Measurements from ENCODE around the gene IVD.

Gene IVD

DNA sequence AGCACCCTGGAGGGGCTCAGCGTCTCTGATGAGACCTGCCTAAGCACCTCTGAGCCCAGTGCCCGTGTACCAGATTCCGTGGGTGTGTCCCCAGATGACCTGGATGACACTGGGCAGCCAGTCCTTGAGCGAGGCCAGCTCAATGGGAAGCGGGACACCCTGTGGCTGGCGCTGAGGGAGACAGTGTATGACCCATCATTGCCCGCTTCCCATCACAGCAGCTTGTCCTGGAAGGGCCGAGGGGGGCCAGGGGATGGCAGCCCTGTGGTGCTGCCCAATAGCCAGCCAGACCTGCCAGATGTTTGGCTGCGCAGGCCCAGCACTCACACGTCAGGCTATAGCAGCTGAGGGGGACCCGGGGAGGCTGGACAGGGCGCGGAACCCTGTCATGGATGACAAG lies 35.6 kb upstream of the IVD start:
- DNase-seq (ENCODE audit: extremely low spot score, insufficient read length, low read depth) (no peak), FAIRE-seq (no peak)

DNA sequence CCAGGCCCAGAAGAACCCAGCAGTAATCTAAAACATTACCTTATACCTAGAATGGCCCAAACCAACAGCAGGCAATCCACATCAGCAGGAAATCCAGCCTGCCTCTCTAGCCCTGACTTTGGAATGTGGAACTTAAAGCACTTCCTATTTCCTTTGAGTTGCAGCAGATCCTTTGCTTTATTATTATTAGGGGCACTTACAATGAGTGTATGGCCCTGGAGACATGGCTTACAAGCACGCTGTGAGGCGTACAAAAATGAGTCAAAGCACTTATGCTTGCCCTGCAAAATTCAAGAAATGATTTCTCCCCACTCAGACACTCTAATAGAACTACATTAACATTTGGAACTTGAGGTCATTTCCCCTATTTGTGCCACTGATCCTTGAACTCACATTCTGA lies 32.6 kb upstream of the IVD start:
- no peak for DNase-seq (ENCODE audit: extremely low spot score, insufficient read length, low read depth)
- peak; percentile 41 for FAIRE-seq

GRCh38 chr15:40377606-40378005 lies 28.0 kb upstream of the IVD start:
- DNase-seq (ENCODE audit: extremely low spot score, insufficient read length, low read depth) (no peak), FAIRE-seq (no peak)

- no peak for FAIRE-seq
- no peak for DNase-seq (ENCODE audit: extremely low spot score, insufficient read length, low read depth)
These were observed 26.2 kb upstream of the IVD start for GRCh38 chr15:40379374-40379773.

DNA sequence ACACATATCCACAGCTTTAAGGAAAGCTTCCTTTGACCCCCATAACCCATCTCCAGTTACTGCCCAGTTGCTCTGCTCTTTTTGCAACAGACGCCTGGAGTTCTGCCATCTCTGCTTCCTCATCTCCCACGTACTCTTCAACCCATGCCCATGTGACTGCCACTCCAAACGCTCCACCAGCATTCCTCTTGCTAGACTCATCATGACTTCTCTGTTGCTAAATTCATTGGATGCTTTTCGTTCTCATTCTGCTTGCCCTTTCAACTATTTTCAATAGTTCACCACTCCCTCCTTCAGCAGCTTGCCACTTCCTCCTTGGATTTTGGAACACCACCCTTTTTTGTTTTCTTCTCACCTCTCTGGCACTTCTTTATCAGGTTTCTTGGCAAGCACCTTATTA lies 25.7 kb upstream of the IVD start:
- FAIRE-seq (no peak), DNase-seq (ENCODE audit: extremely low spot score, insufficient read length, low read depth) (no peak)

DNA sequence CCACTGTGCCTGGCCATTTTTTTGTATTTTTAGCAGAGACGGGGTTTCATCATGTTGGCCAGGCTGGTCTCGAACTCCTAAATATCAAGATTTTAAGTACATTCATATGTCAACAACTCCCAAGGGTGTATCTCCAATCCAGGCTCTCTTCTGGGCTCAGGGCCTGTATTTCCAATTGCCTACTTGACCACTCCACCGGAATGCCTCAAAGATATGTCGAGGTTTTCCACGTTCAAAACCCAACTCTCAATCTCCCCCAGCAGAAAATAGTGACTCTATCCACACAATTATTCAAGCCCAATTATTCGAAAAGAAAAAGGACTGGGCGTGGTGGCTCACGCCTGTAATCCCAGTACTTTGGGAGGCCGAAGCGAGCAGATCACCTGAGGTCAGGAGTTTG lies 25.0 kb upstream of the IVD start:
- DNase-seq (ENCODE audit: extremely low spot score, insufficient read length, low read depth) (no peak), FAIRE-seq (no peak)

GRCh38 chr15:40381818-40382529 lies 23.6 kb upstream of the IVD start:
- DNase-seq (ENCODE audit: extremely low spot score, insufficient read length, low read depth): no peak
- no peak for FAIRE-seq

- FAIRE-seq (peak; percentile 96), DNase-seq (ENCODE audit: extremely low spot score, insufficient read length, low read depth) (peak; percentile 87)
These were observed 22.8 kb upstream of the IVD start, which contains the start of gene KNSTRN for GRCh38 chr15:40382580-40383456. Gene KNSTRN (plus strand): TSS chr15:40382721. CDS start chr15:40382836, 115 bp downstream.

DNA sequence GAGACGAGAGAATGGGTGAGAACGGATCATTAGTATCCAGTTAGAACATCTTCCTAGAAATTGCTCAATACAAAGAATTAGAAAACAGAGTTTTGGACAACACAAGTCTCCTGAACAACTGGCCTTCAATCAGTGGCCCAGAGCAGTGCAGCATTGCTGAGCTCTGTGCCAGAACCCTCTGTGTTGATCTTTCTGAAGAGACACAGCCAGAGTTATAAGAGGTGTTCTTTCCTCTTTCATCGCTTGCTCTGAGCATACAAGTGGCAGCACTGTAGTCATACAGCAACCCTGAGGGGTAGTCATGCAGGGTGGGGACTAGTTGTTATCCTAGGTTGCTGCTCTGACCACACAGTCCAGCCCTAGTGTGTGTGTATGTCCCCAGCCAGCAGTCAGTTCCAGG lies 19.1 kb upstream of the IVD start:
- no peak for FAIRE-seq
- no peak for DNase-seq (ENCODE audit: extremely low spot score, insufficient read length, low read depth)

- no peak for DNase-seq (ENCODE audit: extremely low spot score, insufficient read length, low read depth)
- FAIRE-seq: no peak
These were observed 16.4 kb upstream of the IVD start for GRCh38 chr15:40388941-40389823.

- FAIRE-seq (no peak), DNase-seq (ENCODE audit: extremely low spot score, insufficient read length, low read depth) (no peak)
These were observed 15.6 kb upstream of the IVD start for GRCh38 chr15:40389824-40390595.

DNA sequence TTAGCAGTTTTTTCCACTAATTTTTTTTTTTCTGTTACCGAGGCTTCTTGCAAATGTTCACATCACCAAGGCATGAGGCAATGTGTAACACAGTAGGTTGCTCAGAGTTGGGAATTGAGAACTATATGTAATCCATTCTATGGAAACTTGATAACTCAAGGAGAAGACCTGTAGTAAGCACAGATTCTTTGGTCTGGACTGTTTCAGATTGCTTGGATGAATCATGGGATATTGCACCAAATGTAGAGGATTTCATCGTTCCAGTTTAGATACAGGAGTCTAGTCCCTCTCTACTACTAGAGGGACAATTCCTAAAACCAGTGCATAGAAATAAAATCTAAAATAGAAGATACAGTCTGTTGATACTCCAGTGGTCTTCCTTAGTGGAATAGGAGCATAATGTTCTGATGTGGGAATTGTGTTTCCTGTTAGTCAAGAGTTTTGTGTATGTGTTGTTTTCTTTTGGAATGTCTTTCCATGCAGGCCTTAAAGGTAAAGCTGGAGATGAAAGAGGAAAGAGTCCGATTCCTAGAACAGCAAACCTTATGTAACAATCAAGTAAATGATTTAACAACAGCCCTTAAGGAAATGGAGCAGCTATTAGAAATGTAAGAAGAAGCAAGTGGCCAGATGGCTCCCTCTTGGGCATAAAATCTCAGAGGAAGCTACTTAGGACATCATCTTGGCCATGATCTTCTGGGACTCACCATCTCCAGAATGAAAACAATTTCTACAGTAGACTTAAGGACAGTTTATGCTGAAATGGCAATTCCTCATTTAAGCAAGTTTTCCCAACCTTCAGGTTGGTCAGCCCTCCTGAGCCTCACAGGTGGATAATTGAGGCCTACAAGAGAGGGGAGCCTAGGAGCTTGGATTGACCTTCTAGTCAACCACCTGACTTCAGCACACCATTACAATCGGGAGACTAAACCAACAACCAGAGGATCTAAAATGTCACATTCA lies 12.3 kb upstream of the IVD start:
- no peak for FAIRE-seq
- no peak for DNase-seq (ENCODE audit: extremely low spot score, insufficient read length, low read depth)

DNA sequence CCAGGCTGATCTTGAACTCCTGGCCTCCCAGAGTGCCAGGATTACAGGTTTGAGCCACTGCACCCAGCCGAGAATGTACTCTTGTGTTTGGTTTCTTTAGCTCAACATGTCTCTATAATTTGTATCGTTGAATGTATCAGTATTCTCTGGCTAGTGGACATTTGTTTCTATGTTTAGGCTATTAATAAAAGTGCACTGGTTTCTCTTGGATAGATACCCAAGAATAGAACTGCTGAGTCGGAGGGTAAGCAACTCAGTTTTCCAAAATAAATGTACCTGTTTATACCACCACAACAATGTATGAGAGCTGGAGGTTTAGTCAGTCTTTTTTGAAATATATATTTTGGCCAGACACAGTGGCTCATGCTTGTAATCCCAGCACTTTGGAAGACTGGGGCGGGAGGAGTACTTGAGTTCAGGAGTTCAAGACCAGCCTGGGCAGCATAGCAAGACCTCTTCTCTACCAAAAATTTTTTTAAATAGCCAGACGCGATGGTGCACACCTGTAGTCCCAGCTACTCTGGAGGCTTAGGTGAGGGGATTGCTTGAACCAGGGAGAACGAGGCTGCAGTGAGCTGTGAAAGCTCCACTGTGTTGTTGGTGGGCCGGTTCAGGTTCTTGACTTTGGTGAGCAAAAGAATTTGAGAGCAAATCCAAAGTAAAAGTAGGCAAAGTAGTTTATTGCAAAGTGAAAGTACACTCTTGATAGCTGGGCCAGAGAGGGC lies 7.7 kb upstream of the IVD start:
- FAIRE-seq (no peak), DNase-seq (ENCODE audit: extremely low spot score, insufficient read length, low read depth) (no peak)

DNA sequence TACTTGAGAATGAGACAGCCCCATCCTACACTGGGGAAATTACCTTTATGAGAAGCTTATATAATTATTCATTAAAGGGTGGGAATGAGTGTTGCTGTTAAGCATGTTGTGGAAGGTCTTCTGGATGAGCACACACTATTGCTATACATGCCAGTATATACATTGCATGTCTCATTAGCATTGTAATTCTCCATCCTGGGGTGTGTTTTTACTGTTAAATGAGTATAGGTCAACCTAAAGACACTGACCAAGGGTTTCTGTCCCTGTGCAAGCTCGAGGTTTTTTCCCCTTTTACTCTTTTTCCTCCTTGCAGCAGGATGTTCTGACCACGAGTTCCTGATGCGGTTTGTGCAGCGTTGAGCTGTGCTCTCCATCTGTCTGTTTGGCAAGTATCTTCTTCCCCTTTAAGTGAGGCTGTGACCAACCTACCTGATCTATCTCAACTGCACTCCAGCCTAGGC lies 7.2 kb upstream of the IVD start:
- FAIRE-seq (peak; percentile 94), DNase-seq (ENCODE audit: extremely low spot score, insufficient read length, low read depth) (no peak)

DNA sequence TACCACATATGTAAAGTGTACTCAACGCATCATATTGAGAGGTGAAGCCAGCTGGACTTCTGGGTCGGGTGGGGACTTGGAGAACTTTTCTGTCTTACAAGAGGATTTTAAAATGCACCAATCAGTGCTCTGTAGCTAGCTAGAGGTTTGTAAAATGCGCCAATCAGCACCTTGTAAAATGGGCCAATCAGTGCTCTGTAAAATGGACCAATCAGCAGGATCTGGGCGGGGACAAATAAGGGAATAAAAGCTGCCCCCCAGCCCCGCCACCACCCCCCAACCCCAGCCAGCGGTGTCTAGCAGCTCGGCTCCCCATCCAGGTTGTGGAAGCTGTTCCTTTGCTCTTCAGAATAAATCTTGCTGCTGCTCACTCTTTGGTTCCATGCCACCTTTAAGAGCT lies 6.2 kb upstream of the IVD start:
- DNase-seq (ENCODE audit: extremely low spot score, insufficient read length, low read depth) (no peak), FAIRE-seq (no peak)

GRCh38 chr15:40407330-40407990 lies 1.9 kb downstream of the IVD start:
- DNase-seq (ENCODE audit: extremely low spot score, insufficient read length, low read depth) (no peak), FAIRE-seq (peak; percentile 92)

- no peak for DNase-seq (ENCODE audit: extremely low spot score, insufficient read length, low read depth)
- peak; percentile 46 for FAIRE-seq
These were observed 3.8 kb downstream of the IVD start for GRCh38 chr15:40409366-40409765.

All from GM18507 (cell line).